GM23338 (cell line): ENCODE results near the gene CCDC32. TPM values are rescaled to one million over a fixed set of nuclear protein-coding genes. Genes with fewer than 3 reads are reported as not detected.

Experiments
- ATAC-seq: fragments of 200-7000 bp; cut with Tn5 transposase; 3 replicates; pipeline ENCODE4 v1.9.1; 2020
- DNase-seq: peaks from one replicate; pipeline ENCODE4 v3.0.0-alpha.2; 2015; ENCODE audit warnings: low spot score
- H2AFZ ChIP-seq: fragments of 200-600 bp; sonication (generic); 2 replicates; pipeline ENCODE4 v1.8.0; 2016; ENCODE audit warnings: antibody characterized with exemption, mild to moderate bottlenecking, moderate library complexity
- H3F3A ChIP-seq: fragments of 200-600 bp; sonication (generic); replicated peaks from 2 replicates; pipeline ENCODE4 v1.8.0; 2017; ENCODE audit warnings: antibody characterized with exemption, mixed run types, low read depth
- H3K27ac ChIP-seq: fragments of 200-600 bp; sonication (generic); 2 replicates; pipeline ENCODE4 v1.6.1; 2016; ENCODE audit warnings: low read depth
- H3K27me3 ChIP-seq: fragments of 200-600 bp; sonication (generic); 2 replicates; pipeline ENCODE4 v1.8.0; 2016; ENCODE audit warnings: mild to moderate bottlenecking, mixed run types, moderate library complexity; ENCODE audit not compliant: insufficient read depth
- H3K36me3 ChIP-seq: fragments of 200-600 bp; sonication (generic); 2 replicates; pipeline ENCODE4 v1.8.0; 2016; ENCODE audit warnings: mild to moderate bottlenecking; ENCODE audit not compliant: insufficient read depth
- H3K4me1 ChIP-seq: fragments of 200-600 bp; sonication (generic); 2 replicates; pipeline ENCODE4 v1.8.0; 2016; ENCODE audit warnings: mild to moderate bottlenecking, moderate library complexity; ENCODE audit not compliant: insufficient read depth
- H3K4me2 ChIP-seq: fragments of 200-600 bp; sonication (generic); 2 replicates; pipeline ENCODE4 v1.7.1; 2017; ENCODE audit warnings: mixed run types
- H3K4me3 ChIP-seq: fragments of 200-600 bp; sonication (generic); 2 replicates; pipeline ENCODE4 v1.6.1; 2016; ENCODE audit warnings: mixed run types
- H3K79me2 ChIP-seq: fragments of 200-600 bp; sonication (generic); replicated peaks from 2 replicates; pipeline ENCODE4 v1.8.0; 2017; ENCODE audit warnings: mild to moderate bottlenecking; ENCODE audit not compliant: insufficient read depth
- H3K9me2 ChIP-seq: fragments of 200-600 bp; sonication (generic); 2 replicates; pipeline ENCODE4 v1.8.0; 2017; ENCODE audit not compliant: insufficient read depth
- H4K20me1 ChIP-seq: fragments of 200-600 bp; sonication (generic); replicated peaks from 2 replicates; pipeline ENCODE4 v1.8.0; 2017; ENCODE audit warnings: mild to moderate bottlenecking; ENCODE audit not compliant: insufficient read depth
- H3K27ac Mint-ChIP-seq: 2 replicates; pipeline ENCODE4 v1.8.0; 2020; ENCODE audit warnings: inconsistent platforms, mild to moderate bottlenecking, moderate library complexity, mixed read lengths
- H3K27me3 Mint-ChIP-seq: 3 replicates; pipeline ENCODE4 v1.8.0; 2022; ENCODE audit warnings: low read depth, mild to moderate bottlenecking, moderate library complexity, mixed read lengths, inconsistent platforms; ENCODE audit not compliant: insufficient read depth, poor library complexity
- H3K36me3 Mint-ChIP-seq: 3 replicates; pipeline ENCODE4 v1.8.0; 2021; ENCODE audit warnings: low read depth, mild to moderate bottlenecking, inconsistent platforms, moderate library complexity, mixed read lengths
- H3K4me1 Mint-ChIP-seq: 3 replicates; pipeline ENCODE4 v1.8.0; 2020; ENCODE audit warnings: mild to moderate bottlenecking, inconsistent platforms, mixed read lengths
- H3K4me3 Mint-ChIP-seq: 3 replicates; pipeline ENCODE4 v1.8.0; 2021; ENCODE audit warnings: moderate library complexity, mild to moderate bottlenecking, inconsistent platforms, mixed read lengths
- H3K9me3 Mint-ChIP-seq: 3 replicates; pipeline ENCODE4 v1.8.0; 2020; ENCODE audit warnings: moderate library complexity, mild to moderate bottlenecking, inconsistent platforms, mixed read lengths
- CREB1 ChIP-seq: fragments of 250-450 bp; sonication (Bioruptor Pico); IDR thresholded peaks from 2 replicates; pipeline ENCODE4 v1.5.0; 2020; ENCODE audit warnings: low read depth, mild to moderate bottlenecking, moderate library complexity
- EZH2phosphoT487 ChIP-seq: fragments of 200-600 bp; sonication (generic); IDR thresholded peaks from one replicate; pipeline ENCODE4 v1.8.1; 2018; ENCODE audit warnings: antibody characterized with exemption; ENCODE audit not compliant: unreplicated experiment
- JUNB ChIP-seq: IDR thresholded peaks from one replicate; pipeline ENCODE4 v1.6.1; 2016; ENCODE audit warnings: antibody characterized with exemption; ENCODE audit not compliant: unreplicated experiment
- NANOG ChIP-seq: IDR thresholded peaks from 2 replicates; pipeline ENCODE4 v1.6.1; 2016; ENCODE audit warnings: antibody characterized with exemption, borderline replicate concordance
- POLR2AphosphoS5 ChIP-seq: IDR thresholded peaks from 2 replicates; pipeline ENCODE4 v1.6.1; 2016; ENCODE audit warnings: antibody characterized with exemption, low read depth
- STAT1 ChIP-seq: IDR thresholded peaks from one replicate; pipeline ENCODE4 v1.6.1; 2016; ENCODE audit warnings: antibody characterized with exemption; ENCODE audit not compliant: unreplicated experiment
- ZNF114 ChIP-seq: fragments of 250-450 bp; sonication (Bioruptor Pico); IDR thresholded peaks from 2 replicates; pipeline ENCODE4 v1.5.0; 2020; ENCODE audit warnings: mild to moderate bottlenecking, moderate library complexity
- ZNF331 ChIP-seq: fragments of 250-450 bp; sonication (Bioruptor Pico); IDR thresholded peaks from 2 replicates; pipeline ENCODE4 v1.5.0; 2020; ENCODE audit warnings: low read depth, mild to moderate bottlenecking, moderate library complexity
- polyA plus RNA-seq: library from polyadenylated mRNA; unstranded; fragments of >200 nt; fragmentation: Nextera tagmentation; extraction: Ambion mirVana; gene quantifications from 2 replicates; pipeline ENCODE4 v1.2.1, GENCODE V29; 2016
- total RNA-seq: library from RNA; depleted of rRNA; stranded (reverse); fragments of >200 nt; shearing (Covaris generic); gene quantifications from 2 replicates; pipeline ENCODE4 v1.2.3, GENCODE V29; 2014
- TF ChIP-seq, protein P1 (sequence below): IDR thresholded peaks from one replicate; pipeline ENCODE4 v1.6.1; 2018; ENCODE audit warnings: antibody characterized with exemption; ENCODE audit not compliant: unreplicated experiment
- TF ChIP-seq, protein P2 (sequence below): IDR thresholded peaks from 2 replicates; pipeline ENCODE4 v1.6.1; 2016; ENCODE audit warnings: antibody characterized with exemption
- TF ChIP-seq, protein P3 (sequence below), 2 experiments: fragments of 200-600 bp in 1 of 2; sonication (generic) in 1 of 2; conservative IDR thresholded peaks; 2 replicates each; pipeline versions ENCODE4 v1.5.1 to v1.6.1; 2016 to 2017; ENCODE audit warnings: antibody characterized with exemption in 2 of 2, low read depth in 2 of 2, mild to moderate bottlenecking in 2 of 2, moderate library complexity in 1 of 2

The CCDC32 gene
- total and polyA plus RNA-seq, 2 experiments from 2014 or later = 13.8 to 15.4 TPM

DNA sequence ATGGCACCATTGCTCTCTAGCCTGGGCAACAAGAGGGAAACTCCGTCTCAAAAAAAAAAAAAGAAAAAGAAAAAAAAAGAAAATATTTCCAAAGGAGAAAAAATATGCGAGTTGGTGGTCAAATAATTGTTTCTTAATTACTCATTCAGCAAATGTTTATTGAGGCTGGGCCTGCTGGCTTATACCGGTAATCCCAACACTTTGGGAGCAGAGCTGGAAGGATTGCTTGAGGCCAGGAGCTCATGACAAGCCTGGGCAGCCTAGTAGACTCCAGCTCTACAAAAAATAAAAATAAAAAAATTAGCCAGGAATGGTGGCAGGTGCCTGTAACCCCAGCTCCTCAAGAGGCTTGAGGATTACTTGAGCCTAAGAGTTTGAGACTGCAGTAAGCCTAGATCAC, 33.3 kb upstream of the CCDC32 start (continued):
- TF ChIP-seq CREB1 (CRISPR knock-in tag) (no peak), STAT1 (no peak), NANOG (no peak)
- TF ChIP-seq, protein P1, sequence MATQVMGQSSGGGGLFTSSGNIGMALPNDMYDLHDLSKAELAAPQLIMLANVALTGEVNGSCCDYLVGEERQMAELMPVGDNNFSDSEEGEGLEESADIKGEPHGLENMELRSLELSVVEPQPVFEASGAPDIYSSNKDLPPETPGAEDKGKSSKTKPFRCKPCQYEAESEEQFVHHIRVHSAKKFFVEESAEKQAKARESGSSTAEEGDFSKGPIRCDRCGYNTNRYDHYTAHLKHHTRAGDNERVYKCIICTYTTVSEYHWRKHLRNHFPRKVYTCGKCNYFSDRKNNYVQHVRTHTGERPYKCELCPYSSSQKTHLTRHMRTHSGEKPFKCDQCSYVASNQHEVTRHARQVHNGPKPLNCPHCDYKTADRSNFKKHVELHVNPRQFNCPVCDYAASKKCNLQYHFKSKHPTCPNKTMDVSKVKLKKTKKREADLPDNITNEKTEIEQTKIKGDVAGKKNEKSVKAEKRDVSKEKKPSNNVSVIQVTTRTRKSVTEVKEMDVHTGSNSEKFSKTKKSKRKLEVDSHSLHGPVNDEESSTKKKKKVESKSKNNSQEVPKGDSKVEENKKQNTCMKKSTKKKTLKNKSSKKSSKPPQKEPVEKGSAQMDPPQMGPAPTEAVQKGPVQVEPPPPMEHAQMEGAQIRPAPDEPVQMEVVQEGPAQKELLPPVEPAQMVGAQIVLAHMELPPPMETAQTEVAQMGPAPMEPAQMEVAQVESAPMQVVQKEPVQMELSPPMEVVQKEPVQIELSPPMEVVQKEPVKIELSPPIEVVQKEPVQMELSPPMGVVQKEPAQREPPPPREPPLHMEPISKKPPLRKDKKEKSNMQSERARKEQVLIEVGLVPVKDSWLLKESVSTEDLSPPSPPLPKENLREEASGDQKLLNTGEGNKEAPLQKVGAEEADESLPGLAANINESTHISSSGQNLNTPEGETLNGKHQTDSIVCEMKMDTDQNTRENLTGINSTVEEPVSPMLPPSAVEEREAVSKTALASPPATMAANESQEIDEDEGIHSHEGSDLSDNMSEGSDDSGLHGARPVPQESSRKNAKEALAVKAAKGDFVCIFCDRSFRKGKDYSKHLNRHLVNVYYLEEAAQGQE = no peak
- TF ChIP-seq, protein P2, sequence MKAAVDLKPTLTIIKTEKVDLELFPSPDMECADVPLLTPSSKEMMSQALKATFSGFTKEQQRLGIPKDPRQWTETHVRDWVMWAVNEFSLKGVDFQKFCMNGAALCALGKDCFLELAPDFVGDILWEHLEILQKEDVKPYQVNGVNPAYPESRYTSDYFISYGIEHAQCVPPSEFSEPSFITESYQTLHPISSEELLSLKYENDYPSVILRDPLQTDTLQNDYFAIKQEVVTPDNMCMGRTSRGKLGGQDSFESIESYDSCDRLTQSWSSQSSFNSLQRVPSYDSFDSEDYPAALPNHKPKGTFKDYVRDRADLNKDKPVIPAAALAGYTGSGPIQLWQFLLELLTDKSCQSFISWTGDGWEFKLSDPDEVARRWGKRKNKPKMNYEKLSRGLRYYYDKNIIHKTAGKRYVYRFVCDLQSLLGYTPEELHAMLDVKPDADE = no peak

DNA sequence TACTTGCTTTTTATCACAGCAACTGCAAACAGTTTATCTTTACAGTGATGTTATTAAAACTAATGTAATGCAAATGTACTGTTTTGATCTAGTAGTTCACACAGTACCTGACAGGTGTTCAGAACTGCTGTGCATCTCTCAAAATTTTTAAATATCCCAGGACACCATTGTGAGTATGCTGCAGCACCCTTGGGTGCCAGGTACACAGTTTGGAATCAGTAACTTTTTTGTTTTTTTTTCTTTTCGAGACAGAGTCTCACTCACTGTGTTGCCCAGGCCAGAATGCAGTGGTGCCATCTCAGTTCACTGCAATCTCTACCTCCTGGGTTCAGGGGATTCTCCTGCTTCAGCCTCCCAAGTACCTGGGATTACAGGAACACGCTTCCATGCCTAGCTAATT, 32.2 kb upstream of the CCDC32 start:
- Histone ChIP-seq H3K27me3 (no peaks in the 10 kb centered on the region), H3K4me1 (peaks cover 6% of the 10 kb centered on the region; the same call in 1 of the 2 replicates), H4K20me1 (no peaks in the 10 kb centered on the region; the same call in 1 of the 2 replicates), H3F3A (peaks cover 4% of the 10 kb centered on the region; the same call in 1 of the 2 replicates), H3K4me3 (no peak overlapping the region), H3K36me3 (no peaks in the 10 kb centered on the region), H3K27ac (no peak overlapping the region), H2AFZ (no peak overlapping the region), H3K4me2 (no peak overlapping the region), H3K79me2 (peaks cover 59% of the 10 kb centered on the region), H3K9me2 (no peaks in the 10 kb centered on the region)
- Mint-ChIP-seq H3K4me3 (no peak overlapping the region), H3K27me3 (peaks cover 8% of the 10 kb centered on the region), H3K9me3 (peaks cover 5% of the 10 kb centered on the region), H3K27ac (no peak overlapping the region), H3K36me3 (peaks cover 3% of the 10 kb centered on the region; the same call in 1 of the 3 replicates), H3K4me1 (peaks cover 11% of the 10 kb centered on the region)
- DNase-seq = no peak
- ATAC-seq = no peak
- TF ChIP-seq, protein P2 = no peak
- no peak for TF ChIP-seq CREB1 (CRISPR knock-in tag)
- TF ChIP-seq, protein P3, sequence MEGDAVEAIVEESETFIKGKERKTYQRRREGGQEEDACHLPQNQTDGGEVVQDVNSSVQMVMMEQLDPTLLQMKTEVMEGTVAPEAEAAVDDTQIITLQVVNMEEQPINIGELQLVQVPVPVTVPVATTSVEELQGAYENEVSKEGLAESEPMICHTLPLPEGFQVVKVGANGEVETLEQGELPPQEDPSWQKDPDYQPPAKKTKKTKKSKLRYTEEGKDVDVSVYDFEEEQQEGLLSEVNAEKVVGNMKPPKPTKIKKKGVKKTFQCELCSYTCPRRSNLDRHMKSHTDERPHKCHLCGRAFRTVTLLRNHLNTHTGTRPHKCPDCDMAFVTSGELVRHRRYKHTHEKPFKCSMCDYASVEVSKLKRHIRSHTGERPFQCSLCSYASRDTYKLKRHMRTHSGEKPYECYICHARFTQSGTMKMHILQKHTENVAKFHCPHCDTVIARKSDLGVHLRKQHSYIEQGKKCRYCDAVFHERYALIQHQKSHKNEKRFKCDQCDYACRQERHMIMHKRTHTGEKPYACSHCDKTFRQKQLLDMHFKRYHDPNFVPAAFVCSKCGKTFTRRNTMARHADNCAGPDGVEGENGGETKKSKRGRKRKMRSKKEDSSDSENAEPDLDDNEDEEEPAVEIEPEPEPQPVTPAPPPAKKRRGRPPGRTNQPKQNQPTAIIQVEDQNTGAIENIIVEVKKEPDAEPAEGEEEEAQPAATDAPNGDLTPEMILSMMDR (conservative IDR thresholded peaks at IDR 0.05; ENCODE audit: low read depth in 2 of 2) = no peak
- TF ChIP-seq POLR2AphosphoS5 = no peak
- TF ChIP-seq ZNF331 (CRISPR knock-in tag) = no peak
- TF ChIP-seq, protein P1 = no peak
- no peak for TF ChIP-seq EZH2phosphoT487
- no peak for TF ChIP-seq ZNF114 (CRISPR knock-in tag)
- TF ChIP-seq JUNB = no peak
- TF ChIP-seq NANOG = no peak
